Upper lobe of left lung (tissue), 4 donors: ENCODE data around the gene GRPR.

Experiments used
- CTCF ChIP-seq, 6 experiments: fragments of 450-650 bp in 4 of 6; fragments of 200-600 bp in 2 of 6; sonication (generic) in 2 of 6; IDR thresholded peaks; one replicate each; pipeline ENCODE4 v1.5.1; 2016 to 2019; ENCODE audit warnings: antibody characterized with exemption in 6 of 6
- POLR2A ChIP-seq, 4 donors: fragments of 450-650 bp; IDR thresholded peaks; one replicate each; pipeline ENCODE4 v1.5.1; 2016 to 2017; ENCODE audit warnings: antibody characterized with exemption in 4 of 4, mild to moderate bottlenecking in 2 of 4
- POLR2AphosphoS5 ChIP-seq, 2 donors: sonication (generic); formaldehyde crosslinking; IDR thresholded peaks; one replicate each; pipeline ENCODE4 v1.5.1; 2017; ENCODE audit warnings: antibody characterized with exemption in 2 of 2

- TF ChIP-seq CTCF (IDR thresholded peaks at IDR 0.05) (no peak), POLR2AphosphoS5 (IDR thresholded peaks at IDR 0.05) (no peak), POLR2A (IDR thresholded peaks at IDR 0.05) (no peak)
These were observed 8.8 kb upstream of the GRPR start for GRCh38 chrX:16114611-16115010.
